ENCODE data around the gene OTUD5. TPM values are rescaled to one million over a fixed set of nuclear protein-coding genes. Genes with fewer than 3 reads are reported as not detected.

Gene OTUD5
- total RNA-seq, 1 donor from 2014 or later: 44.7 TPM

DNA sequence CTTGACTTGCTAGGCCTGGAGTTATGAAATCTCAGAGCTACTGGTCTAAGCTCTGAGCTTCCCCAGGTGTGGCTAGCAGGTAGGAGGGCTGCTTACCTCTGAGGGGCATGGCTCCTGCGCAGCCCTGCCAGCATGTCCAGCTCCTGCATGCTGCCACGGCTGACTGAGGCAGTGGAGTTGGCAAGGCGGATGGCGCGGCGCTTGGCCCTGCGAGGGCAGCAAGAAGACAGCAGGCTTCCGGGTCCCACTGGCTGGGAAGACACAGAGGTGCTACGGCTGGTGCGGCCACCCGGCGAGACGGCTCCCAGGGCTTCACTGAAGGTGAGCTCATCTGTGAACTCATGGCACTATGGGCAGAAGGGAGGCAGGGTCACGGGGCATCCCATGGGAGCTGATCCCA is 8.6 kb upstream of the OTUD5 start:
- Histone ChIP-seq H3K4me1 (peaks cover 3% of the 10 kb centered on the region), H3K9me3 (no peaks in the 10 kb centered on the region), H3K36me3 (no peaks in the 10 kb centered on the region), H3K27me3 (no peaks in the 10 kb centered on the region), H3K27ac (no peak overlapping the region), H3K4me3 (no peak overlapping the region)
- DNase-seq (ENCODE audit: extremely low spot score in 2 of 2): no peak
- TF ChIP-seq POLR2A (IDR thresholded peaks at IDR 0.05) (no peak), POLR2AphosphoS5 (IDR thresholded peaks at IDR 0.05; ENCODE audit: insufficient read depth in 1 of 2, low read depth in 1 of 2) (no peak)
- TF ChIP-seq, protein P1, sequence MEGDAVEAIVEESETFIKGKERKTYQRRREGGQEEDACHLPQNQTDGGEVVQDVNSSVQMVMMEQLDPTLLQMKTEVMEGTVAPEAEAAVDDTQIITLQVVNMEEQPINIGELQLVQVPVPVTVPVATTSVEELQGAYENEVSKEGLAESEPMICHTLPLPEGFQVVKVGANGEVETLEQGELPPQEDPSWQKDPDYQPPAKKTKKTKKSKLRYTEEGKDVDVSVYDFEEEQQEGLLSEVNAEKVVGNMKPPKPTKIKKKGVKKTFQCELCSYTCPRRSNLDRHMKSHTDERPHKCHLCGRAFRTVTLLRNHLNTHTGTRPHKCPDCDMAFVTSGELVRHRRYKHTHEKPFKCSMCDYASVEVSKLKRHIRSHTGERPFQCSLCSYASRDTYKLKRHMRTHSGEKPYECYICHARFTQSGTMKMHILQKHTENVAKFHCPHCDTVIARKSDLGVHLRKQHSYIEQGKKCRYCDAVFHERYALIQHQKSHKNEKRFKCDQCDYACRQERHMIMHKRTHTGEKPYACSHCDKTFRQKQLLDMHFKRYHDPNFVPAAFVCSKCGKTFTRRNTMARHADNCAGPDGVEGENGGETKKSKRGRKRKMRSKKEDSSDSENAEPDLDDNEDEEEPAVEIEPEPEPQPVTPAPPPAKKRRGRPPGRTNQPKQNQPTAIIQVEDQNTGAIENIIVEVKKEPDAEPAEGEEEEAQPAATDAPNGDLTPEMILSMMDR (IDR thresholded peaks at IDR 0.05): no peak
- intact Hi-C loops (cut with DNase I): no loop called here

DNA sequence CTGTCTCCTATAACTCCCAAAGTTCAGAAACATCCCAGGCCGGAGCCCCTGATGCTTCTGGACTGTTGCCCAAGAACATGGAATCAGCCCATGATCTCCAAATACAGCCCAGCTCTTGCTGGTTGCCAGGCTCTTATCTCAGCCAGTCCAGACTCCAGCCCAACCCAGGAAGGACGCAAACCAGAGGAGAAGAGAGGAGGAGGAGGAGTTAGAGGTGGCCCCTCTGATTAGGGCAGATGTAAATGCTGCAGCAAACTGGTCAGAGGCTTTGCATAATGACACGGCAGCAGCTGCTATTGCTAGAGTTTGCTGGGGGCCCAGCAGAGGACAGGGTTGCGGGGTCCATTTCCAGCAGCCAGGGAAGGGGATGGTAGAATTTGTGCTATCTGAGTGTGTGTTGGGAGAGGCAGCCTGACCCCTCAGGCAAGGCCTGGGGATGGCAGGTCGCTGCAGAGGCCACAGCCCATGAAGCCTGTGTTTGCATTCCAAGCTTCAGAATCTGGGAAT is 4.2 kb upstream of the OTUD5 start:
- Histone ChIP-seq H3K36me3 (no peaks in the 10 kb centered on the region), H3K4me1 (peaks cover 2% of the 10 kb centered on the region), H3K9me3 (no peaks in the 10 kb centered on the region), H3K27ac (no peak overlapping the region), H3K27me3 (no peaks in the 10 kb centered on the region), H3K4me3 (no peak overlapping the region)
- intact Hi-C loops (cut with DNase I): no loop called here
- TF ChIP-seq, protein P1 (IDR thresholded peaks at IDR 0.05): no peak
- no peak for DNase-seq (ENCODE audit: extremely low spot score in 2 of 2)

DNA sequence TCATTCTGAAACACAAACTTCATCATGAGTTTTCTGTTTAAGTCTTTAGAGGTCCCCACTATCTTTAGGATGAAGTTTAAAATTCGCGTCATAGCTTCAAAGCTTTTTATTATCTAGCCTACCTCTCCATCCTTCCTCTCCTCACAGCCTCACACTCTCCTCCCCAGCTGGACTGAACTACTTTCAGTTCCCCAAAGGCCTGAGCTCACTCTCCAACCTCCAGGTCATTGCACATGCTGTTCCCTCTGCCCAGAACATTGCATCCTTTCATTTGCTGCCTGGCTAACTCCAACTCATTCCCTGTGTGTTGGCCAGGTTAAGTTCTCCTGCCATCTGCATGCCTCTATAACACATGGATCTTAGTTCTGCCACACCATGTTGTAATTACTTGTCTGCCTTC is 2.9 kb upstream of the OTUD5 start:
- H3K4me1 ChIP-seq: peaks cover 15% of the 10 kb centered on the region
- no peaks in the 10 kb centered on the region for H3K36me3 ChIP-seq
- H3K9me3 ChIP-seq: no peaks in the 10 kb centered on the region
- H3K27me3 ChIP-seq: no peaks in the 10 kb centered on the region
- intact Hi-C loops (cut with DNase I): no loop called here
- DNase-seq (ENCODE audit: extremely low spot score in 2 of 2): no peak
- TF ChIP-seq, protein P1 (IDR thresholded peaks at IDR 0.05): no peak
- TF ChIP-seq POLR2A (IDR thresholded peaks at IDR 0.05): no peak
- no peak for TF ChIP-seq POLR2AphosphoS5 (IDR thresholded peaks at IDR 0.05; ENCODE audit: insufficient read depth in 1 of 2, low read depth in 1 of 2)
- no peak overlapping the region for H3K4me3 ChIP-seq
- no peak overlapping the region for H3K27ac ChIP-seq

DNA sequence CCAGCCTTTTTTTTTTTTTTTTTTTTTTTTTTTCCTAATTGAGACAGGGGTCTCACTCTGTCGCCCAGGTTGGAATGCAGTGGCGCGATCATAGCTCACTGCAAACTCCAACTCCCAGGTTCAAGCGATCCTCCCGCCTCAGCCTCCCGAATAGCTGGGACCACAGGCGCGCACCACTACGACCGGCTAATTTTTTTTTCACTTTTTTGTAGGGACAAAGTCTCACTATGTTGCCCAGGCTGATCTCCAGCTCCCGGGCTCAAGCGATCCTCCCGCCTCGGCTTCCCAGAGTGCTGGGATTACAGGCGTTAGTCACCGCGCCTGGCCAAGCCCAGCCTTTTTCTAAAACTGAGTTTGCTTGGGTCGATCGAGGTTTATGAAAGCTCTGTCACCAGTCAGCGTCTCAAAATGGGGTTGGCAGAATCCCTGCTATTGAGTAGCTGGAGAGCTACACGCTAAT is 1.3 kb upstream of the OTUD5 start:
- Histone ChIP-seq H3K27ac (peak overlapping the region; percentile 78), H3K27me3 (no peaks in the 10 kb centered on the region), H3K4me1 (peaks cover 26% of the 10 kb centered on the region), H3K9me3 (no peaks in the 10 kb centered on the region), H3K4me3 (peak overlapping the region; percentile 33 to 64), H3K36me3 (no peaks in the 10 kb centered on the region)
- intact Hi-C loops (cut with DNase I): loop anchor here (5.0 kb wide), 1 partner anchor 84 kb away; the partner anchor contains the start of gene TFE3
- no peak for DNase-seq (ENCODE audit: extremely low spot score in 2 of 2)
- no peak for TF ChIP-seq POLR2A (IDR thresholded peaks at IDR 0.05)
- peak in 1 of 2 donors; percentile 42 for TF ChIP-seq POLR2AphosphoS5 (IDR thresholded peaks at IDR 0.05; ENCODE audit: insufficient read depth in 1 of 2, low read depth in 1 of 2)

DNA sequence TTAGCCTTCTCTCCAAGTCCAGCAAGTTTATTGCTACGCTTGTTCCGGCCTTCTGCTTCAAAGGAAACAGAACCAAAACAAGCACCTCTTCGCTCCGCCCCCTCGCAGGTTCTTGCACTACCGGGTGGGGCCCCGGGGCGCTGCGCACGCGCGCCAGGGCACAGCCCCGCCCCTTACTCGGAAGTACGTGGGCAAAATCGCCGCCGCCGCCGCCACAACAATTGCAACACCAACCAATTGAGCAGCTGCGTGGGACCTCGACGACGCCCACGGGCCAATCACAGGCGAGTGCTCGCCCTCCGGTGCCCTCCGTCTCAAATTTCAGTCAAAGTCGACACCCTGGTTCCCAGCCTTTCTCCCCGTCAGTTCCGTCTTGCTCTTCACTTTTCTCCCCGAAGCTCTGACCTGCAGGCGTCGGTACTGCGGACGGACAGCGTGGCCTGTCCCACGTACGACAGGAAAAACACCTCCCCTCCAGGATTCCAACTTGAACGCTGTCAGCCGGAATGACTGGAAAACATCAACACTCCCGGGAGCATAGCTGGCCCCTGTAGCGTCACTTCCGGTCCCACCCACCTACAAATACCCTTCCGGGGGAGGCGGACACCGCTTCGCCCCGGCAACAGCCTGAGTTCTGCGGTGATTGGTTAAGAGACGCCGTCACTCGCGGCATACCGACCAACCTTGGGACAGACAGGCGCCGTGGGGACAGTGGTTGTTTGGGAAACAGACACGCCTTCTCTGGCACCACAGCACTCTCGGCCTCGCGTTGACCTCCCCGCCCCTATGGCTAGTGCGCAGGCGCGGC is 624 bp upstream of the OTUD5 start:
- H3K4me1 ChIP-seq: peaks cover 31% of the 10 kb centered on the region
- no peaks in the 10 kb centered on the region for H3K9me3 ChIP-seq
- H3K4me3 ChIP-seq: peak overlapping the region; percentile 61 to 64
- H3K27me3 ChIP-seq: no peaks in the 10 kb centered on the region
- intact Hi-C loops (cut with DNase I): loop anchor here (5.0 kb wide), 1 partner anchor 84 kb away; the partner anchor contains the start of gene TFE3
- H3K36me3 ChIP-seq: no peaks in the 10 kb centered on the region
- H3K27ac ChIP-seq: peak overlapping the region; percentile 90
- peak in 1 of 2 donors; percentile 98 for DNase-seq (ENCODE audit: extremely low spot score in 2 of 2)
- TF ChIP-seq, protein P1 (IDR thresholded peaks at IDR 0.05): no peak
- TF ChIP-seq POLR2A (IDR thresholded peaks at IDR 0.05): peak in 1 of 2 donors; percentile 17
- peak; percentile 67 to 92 for TF ChIP-seq POLR2AphosphoS5 (IDR thresholded peaks at IDR 0.05; ENCODE audit: insufficient read depth in 1 of 2, low read depth in 1 of 2)
